ENCODE results near the gene FZR1. TPM values are rescaled to one million over a fixed set of nuclear protein-coding genes. Genes with fewer than 3 reads are reported as not detected.
A peak's percentile ranks its signal among the peaks of the same experiment; 100 is the strongest.

The FZR1 gene
- total and polyA plus RNA-seq, 2 of the 13 experiments (the other 11 are each of a cell fraction or from before 2014, with no cell fraction given) = 29.0 to 30.8 TPM

- TF ChIP-seq TRAFD1 (CRISPR knock-in tag; IDR thresholded peaks at IDR 0.05; ENCODE audit: borderline replicate concordance) = no peak
- TF ChIP-seq ZNF281 (CRISPR knock-in tag; IDR thresholded peaks at IDR 0.05; ENCODE audit: borderline replicate concordance) = no peak
- TF ChIP-seq HOXA9 (CRISPR knock-in tag; IDR thresholded peaks at IDR 0.05; ENCODE audit: borderline replicate concordance) = no peak
- TF ChIP-seq SP1 (IDR thresholded peaks at IDR 0.05) = no peak
- TF ChIP-seq SP1 (CRISPR knock-in tag; IDR thresholded peaks at IDR 0.05) = peak; percentile 87
- no peak for TF ChIP-seq RAD51 (IDR thresholded peaks at IDR 0.05; ENCODE audit: borderline replicate concordance)
- peak; percentile 80; the same call in 1 of the 2 replicates for TF ChIP-seq ZBTB25 (CRISPR knock-in tag; IDR thresholded peaks at IDR 0.05)
- peak; percentile 38; the same call in 1 of the 2 replicates for TF ChIP-seq MXD3 (CRISPR knock-in tag; IDR thresholded peaks at IDR 0.05)
- no peak for TF ChIP-seq ZNF354B (CRISPR knock-in tag; IDR thresholded peaks at IDR 0.05)
Measured at GRCh38 chr19:3505598-3506383, at the start of gene FZR1 (continued).

Data from HepG2 (cell line).